ENCODE data around the gene CELA2A.
A peak's percentile ranks its signal among the peaks of the same experiment; 100 is the strongest.
"Not testable (repeated sequence)": the region's sequence is repeated elsewhere in the genome, so short reads cannot be mapped to it uniquely, and the experiment has no call there.

The CELA2A gene

DNA sequence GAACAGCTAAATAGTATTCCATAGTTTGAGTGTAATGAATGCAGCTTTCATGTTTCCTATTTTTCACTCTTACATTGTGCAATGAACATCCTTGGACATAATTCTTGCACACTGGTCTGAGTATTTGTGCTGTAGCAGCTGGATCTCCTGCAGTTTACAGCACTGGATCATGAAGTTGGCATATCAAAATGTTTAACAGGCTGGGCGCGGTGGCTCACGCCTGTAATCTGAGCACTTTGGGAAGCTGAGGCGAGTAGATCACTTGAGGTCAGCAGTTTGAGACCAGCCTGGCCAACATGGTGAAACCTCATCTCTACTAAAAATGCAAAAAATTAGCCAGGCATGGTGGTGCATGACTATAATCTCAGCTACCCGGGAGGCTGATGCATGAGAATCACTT is 14.5 kb downstream of the CELA2A start:
- DNase-seq: not testable (repeated sequence)

GRCh38 chr1:15471723-15472122 is 15.2 kb downstream of the CELA2A start:
- DNase-seq: not testable (repeated sequence)

DNA sequence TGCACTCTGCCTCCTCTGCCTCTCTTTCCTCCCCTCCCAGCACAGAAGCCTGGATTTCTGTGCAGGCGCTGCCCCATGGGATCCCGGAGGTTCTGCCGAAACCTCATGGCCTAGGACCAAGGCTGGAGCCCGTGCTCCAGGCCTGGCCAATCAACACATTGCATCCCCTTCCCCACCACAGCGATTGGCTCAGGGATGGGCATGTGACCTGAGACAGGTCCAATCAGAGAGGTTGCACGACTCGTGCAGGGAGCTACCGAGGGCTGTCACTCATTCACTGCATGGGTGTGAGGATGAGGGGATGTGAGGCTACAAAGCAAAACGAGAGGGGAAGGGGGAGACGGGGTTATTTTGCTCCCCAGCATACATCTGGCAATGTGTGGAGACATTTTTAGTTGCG is 16.1 kb downstream of the CELA2A start:
- DNase-seq: no peak

GRCh38 chr1:15475752-15476314 is 19.3 kb downstream of the CELA2A start, which contains the start of gene CELA2B:
TSS of gene CELA2B (plus strand) at chr1:15476104. CDS start at chr1:15476126, 22 bp downstream.
- DNase-seq: no peak

DNA sequence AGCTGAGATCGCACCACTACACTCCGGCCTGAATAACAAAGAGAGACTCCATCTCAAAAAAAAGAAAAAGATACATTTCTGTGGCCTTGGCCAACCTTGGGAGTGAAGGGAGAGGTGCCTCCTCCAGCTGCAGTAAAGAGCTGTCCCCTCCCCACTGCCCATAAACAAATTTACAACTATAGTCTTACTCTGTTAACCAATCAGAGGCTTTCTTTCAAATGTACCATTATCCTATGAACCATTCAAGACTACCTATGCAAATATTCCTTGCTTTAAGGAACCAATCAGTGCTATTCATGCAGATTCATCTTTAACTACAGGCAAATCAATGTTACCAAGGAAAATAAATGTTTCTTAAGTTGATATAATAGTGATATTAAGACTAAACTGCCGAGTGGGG is 20.4 kb downstream of the CELA2A start:
- no peak for DNase-seq

DNA sequence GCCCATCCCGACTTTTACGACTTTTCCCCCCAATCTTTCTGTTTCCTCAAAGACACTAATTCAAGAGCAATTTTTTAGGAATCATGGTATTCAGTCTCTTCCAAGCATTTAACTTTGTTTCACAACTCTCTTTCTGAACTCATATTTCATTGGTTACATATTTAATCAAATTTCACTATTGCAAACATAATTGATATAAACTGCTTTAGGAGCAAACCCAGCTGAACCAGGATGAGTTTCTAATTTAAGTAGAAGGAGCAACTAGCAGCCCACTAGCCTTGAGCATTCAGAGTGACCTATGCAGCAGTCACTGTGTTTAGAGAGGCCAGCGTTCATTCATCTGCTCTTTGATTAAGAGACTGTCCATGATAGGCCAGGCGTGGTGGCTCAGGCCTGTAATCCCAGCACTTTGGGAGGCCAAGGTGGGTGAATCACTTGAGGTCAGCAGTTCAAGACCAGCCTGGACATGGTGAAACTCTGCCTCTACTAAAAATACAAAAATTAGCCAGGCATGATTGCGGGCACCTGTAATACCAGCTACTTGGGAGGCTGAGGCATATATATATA is 21.2 kb downstream of the CELA2A start:
- no peak for DNase-seq

- DNase-seq: no peak
Measured at GRCh38 chr1:15479654-15480347, 23.3 kb downstream of the CELA2A start.

DNA sequence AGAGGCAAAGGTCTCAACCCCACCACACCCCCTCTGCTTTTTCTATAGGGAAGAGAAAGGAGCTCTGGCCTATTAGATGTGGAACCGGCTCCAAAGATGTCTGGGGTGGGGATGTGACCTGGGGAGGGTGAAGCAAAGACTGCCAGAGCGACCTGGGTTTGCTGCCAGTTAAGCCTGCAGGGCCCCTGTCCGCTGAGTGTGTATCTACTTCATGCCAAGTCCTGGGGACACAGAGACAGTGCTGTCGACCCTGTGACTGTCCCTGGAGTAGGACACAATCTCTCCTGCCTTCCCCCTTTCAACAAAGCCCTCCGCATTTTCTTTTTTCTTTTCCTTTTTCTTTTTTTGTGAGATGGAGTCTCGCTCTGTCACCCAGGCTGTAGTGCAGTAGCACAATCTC is 25.9 kb downstream of the CELA2A start:
- not testable (repeated sequence) for DNase-seq

- not testable (repeated sequence) for DNase-seq
Measured at GRCh38 chr1:15482983-15483543, 26.5 kb downstream of the CELA2A start.

GRCh38 chr1:15483971-15484370 is 27.4 kb downstream of the CELA2A start:
- no peak for DNase-seq

DNA sequence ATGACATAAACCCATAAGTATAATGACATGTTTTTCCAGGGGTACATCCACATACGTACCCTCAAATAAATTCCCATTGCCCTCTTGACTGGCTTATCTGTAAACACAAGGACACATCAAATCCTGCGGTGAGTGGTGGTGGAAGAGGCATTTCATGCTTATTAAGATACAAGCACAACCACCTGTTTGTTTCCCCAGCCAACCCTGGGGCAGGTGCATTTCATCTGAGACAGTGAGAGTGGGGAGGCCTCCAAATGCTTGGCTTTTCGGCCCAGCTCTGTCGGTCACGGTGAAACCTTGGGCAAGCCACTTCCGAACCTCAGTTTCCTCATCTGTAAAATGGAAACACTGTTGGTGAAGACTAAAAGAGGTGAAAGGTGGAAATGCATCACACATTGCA is 27.9 kb downstream of the CELA2A start:
- not testable (repeated sequence) for DNase-seq

GRCh38 chr1:15485636-15486035 is 29.1 kb downstream of the CELA2A start:
- no peak for DNase-seq

GRCh38 chr1:15486844-15487610 is 30.5 kb downstream of the CELA2A start:
- not testable (repeated sequence) for DNase-seq

DNA sequence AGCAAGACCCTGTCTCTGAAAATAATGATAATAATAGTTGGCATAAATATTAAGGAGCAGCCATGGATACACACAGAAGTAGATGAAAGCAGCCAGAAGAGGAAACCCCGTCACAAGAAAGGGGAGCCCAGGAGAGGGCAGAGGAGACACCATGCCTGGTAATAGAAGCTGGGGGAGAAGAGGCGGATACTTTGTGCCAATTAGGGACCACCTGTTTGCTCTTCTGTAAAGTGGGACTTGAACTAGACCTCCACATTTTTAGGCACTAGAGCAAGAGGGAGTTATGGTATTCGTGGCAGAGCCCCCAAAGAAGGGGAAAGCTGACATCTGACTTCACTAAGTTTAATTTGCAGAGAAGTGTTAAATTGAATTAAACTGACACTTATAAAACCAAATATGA is 31.8 kb downstream of the CELA2A start:
- no peak for DNase-seq

- DNase-seq: no peak
Measured at GRCh38 chr1:15489052-15489736, 32.7 kb downstream of the CELA2A start.

DNA sequence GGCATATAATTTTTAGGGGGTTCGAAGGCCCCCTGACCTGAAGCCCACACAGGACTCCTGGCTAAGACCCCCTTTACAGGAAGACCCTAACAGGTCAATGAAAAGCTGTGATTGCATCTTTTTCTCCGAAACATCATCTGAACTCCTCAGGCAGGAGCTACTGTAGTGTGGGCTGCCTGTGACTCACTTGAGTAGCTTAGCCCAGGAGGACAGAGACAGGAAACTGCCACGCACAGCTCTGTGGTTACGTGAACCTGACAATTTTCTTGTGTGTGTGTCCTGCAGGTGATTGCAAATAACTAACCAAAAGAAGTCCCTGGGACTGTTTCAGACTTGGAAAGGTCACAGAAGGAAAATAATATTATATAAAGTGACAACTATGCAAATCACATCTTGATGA is 34.5 kb downstream of the CELA2A start:
- not testable (repeated sequence) for DNase-seq

DNA sequence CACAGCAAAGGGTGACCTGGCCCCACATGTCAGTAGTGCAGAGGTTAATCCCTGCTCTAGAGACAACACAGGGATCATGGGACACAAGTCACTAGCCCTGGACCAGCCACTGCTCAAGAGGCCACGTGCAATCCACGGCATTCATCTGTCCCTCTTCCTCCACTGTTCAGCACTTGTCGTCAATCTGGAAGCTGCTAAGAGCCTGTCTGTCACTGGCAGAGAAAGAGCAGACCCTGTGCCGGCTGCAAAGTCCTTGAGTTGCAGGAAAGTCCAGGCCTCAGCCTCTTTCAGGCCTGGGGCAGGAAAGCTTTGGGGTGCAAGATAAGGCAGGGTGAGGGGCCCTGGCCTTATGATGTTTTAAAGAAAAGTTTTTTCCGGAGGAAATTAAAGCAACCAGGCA is 36.1 kb downstream of the CELA2A start:
- no peak for DNase-seq

GRCh38 chr1:15493869-15494390 is 37.4 kb downstream of the CELA2A start:
- no peak for DNase-seq

DNA sequence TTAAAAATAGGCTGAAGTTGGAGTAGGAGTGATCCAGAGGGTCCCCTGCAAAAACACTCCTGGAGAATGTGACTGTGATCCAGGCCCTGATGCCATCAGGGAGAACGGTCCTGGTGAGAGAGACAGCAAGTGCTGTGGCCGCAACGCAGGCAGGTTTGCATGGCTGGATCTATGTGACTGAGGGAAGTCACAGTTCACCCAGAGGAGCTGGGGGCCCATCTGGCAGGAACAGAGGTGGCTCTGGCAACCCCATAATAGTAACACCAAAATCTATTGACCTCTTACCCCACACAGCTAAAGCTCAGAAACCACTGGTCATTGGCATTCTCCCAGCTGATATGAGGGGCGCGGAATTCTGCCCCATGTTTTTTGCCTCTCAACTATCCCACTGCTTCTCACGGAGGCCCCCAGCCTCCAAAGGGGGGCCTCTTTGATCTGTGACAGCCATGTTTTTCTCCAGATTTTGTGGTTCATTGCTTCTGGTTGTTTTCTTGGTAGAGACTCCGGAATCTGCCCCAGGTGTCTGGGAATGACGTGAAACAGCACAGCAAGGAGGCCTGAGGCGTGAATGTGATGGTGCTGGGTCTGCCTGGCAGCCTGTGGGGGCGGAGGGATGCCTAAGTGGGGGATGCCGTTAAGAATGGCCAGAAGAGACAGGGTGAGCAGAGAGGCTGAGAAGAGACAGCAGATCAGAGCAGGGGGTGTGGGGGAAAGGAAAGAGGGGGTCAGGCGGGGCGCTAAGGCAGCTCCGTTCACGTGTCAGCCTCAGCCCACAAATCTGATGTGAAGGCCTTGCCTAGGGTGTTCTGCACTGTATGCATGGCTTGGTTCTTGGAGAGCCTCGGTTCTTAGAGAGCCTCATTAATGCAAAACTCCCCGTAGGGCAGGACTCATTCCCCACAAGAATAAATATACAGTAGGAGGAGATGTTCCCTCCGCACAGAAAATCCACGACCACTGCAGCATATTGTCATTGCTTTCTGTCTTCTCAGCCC is 43.9 kb downstream of the CELA2A start:
- DNase-seq: peak; percentile 80

DNA sequence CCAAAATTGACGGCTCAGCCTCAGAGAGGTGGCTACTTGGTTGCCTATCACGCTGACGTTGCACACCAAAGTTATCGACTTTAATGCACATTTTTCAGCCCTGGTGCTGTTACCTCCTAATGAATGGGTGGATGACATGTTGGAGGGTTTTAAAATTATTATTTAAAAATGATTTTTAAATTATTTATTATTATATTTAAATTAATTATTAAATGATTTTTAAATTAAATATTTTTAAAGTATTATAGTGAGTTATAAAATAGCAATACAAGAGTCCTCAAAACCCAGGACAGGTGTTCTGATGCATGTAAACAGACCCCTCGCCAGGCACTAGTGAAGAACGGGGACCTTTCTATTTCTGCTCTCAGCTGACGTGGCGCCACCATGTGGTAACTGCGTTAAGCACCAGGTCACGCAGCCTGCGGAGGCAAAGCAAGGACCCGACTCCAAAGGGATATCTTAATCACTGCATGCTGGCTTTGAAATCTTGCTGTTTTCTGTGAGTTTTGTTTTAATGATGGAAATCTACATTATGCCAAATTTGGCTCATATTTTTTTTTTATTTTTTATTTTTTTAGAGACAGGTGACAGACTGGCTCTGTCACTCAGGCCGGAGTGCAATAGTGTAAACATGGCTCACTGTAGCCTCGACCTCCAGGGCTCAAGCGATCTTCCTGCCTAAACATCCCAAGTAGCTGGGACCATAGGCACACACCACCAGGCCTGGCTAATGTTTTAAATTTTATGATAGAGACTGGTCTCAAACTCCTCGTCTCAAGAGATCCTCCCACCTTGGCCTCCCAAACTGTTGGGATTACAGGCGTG is 44.9 kb downstream of the CELA2A start:
- DNase-seq: peak; percentile 84

All from islet precursor cell (in vitro differentiated cells).